HG03097 (cell line): ENCODE measurements around the gene STIM1.
"Not testable (repeated sequence)": the region's sequence is repeated elsewhere in the genome, so short reads cannot be mapped to it uniquely, and the experiment has no call there.

Experiments used
- ATAC-seq: cut with Tn5 transposase; IDR thresholded peaks from one replicate; pipeline ENCODE4 v1.9.1; 2021; ENCODE audit not compliant: unreplicated experiment, low FRiP score

Gene STIM1

DNA sequence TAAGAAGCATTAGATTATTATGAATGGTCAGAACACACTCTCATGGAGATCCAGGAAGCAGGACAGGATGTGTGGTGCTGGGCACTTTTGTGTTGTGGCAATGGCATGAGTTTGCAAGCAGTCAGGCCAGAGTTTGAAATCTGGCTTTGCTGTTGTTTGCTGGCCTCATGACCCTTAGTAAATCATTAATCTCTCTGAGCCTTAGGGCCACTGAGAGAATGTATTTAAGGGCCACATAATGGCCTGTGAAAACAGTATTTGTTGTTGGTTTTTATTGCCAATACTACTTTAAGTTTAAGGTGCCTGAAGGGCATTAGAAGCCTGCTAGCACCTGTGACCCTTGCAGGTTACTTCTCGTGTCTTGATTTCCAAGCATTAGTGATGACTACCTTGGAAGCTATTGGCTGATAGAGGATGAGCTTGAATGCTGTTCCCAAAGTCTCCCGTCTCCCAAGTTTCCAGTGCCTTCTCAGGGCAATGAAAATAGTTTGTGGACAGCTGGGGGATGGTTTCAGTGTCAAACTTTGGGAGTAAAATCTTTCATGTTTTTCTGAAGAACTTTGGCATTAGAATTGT, 24.6 kb downstream of the STIM1 start:
- peak; percentile 44 for ATAC-seq

DNA sequence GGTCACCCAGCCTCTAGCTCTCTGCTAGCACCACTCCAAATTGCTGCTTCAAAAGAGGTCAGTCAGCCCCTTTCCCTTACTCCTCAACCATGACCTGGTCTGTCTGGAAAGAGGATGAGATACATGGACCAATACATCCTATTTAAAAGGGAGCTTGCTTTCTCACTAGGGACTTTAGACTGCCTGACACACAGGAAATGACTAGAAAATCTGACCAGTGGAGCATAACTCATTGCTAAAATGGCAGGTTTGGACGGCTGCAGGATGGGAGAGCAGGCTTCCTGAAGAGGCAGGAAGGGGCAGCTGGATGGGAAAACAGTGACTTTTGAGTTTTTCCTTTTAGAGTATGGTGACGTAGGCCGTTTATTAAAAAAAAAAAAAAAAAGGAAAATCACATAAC, 25.3 kb downstream of the STIM1 start:
- peak; percentile 29 for ATAC-seq

GRCh38 chr11:3882655-3883054, 27.2 kb downstream of the STIM1 start:
- ATAC-seq = no peak

DNA sequence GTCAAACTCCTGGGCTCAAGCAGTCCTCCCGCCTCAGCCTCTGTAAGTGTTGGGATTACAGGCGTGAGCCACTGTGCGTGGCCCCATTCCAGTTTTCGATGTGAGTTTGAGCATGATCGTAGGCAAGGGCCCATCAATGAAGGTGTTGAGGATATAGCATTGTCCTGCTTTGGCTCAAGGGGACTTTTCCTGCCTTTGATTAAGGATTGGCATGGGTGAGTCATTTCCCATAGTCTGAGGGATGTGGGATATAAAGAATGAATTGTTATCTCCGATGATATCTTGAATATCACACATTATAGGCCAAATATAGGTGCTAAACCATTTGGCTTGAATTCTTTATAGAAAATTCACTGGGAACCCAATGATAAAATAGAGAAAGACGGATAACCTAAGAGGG, 30.4 kb downstream of the STIM1 start:
- no peak for ATAC-seq

- no peak for ATAC-seq
Observed at GRCh38 chr11:3886985-3887384, 31.5 kb downstream of the STIM1 start.

GRCh38 chr11:3888876-3889275, 33.4 kb downstream of the STIM1 start:
- no peak for ATAC-seq

GRCh38 chr11:3890014-3890413, 34.5 kb downstream of the STIM1 start:
- no peak for ATAC-seq

- ATAC-seq = no peak
Observed at GRCh38 chr11:3890806-3891205, 35.3 kb downstream of the STIM1 start.

GRCh38 chr11:3891751-3892150, 36.3 kb downstream of the STIM1 start:
- no peak for ATAC-seq

DNA sequence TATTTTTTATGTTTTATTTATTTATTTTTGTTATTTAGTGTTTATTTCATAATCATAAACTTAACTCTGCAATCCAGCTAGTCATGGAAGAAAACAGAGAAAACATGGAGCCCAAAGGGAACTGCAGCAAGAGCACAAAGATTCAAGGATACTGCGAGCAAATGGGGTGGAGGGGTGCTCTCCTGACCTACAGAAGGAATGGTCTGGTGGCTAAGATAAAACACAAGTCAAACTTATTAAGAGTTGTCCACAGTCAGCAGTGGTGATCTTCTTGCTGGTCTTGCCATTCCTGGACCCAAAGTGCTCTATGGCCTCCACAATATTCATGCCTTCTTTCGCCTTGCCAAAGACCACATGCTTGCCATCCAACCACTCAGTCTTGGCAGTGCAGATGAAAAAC, 36.7 kb downstream of the STIM1 start:
- ATAC-seq = no peak

DNA sequence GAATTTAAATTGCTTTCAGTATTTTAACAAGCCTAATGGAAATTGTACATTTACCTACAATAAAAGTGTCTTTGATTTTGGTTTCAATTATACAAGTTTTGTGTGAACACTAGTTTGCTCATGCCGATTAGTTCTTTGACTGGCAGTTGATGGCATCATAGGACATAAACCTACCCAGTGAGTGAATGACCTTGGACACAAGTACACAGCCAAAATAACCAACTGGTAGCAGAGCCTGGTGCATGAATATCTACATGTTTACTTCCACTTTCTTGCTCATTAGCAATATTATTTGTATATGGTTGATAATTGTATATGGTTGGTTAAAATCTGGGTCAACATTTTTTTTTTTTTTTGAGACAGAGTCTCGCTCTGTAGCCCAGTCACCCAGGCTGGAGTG, 37.8 kb downstream of the STIM1 start:
- peak; percentile 7 for ATAC-seq

- ATAC-seq = peak; percentile 93
Observed at GRCh38 chr11:3894128-3894731, 38.8 kb downstream of the STIM1 start.

GRCh38 chr11:3896644-3897043, 41.2 kb downstream of the STIM1 start:
- ATAC-seq = no peak

- ATAC-seq = not testable (repeated sequence)
Observed at GRCh38 chr11:3900230-3900629, 44.8 kb downstream of the STIM1 start.

DNA sequence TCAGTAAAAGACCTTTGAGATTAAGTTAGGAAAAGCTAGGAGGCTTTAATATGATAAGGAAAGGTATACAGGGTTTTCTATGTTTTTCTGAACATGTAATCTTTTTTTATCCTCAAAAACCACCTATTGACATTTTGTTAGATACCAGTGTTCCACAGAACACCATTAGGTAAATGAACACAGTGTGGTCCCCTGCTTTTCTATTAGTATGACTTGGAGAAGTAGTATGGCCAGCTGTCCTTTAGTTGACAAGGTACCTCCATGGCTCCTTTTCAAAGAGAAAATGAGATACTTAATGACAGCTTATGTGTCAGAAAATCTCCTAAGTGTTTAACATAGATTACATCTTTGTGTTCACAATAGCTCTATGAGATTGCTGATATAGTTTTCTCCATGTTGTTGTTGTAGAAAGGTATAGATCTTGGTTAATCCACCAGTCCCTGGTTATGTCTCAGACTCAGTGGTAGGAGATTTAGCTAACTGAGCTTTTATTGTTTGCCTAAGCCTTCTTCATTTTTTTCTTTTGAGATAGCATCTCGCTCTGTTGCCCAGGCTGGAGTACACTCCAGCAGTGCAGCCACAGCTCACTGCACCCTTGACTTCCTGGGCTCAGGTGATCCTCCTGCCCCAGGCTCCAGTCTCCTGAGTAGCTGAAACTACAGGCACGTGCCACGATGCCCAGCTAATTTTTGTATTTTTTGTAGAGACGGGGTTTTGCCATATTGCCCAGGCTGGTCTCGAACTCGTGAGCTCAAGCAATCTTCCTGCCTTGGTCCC, 46.0 kb downstream of the STIM1 start:
- ATAC-seq = no peak

DNA sequence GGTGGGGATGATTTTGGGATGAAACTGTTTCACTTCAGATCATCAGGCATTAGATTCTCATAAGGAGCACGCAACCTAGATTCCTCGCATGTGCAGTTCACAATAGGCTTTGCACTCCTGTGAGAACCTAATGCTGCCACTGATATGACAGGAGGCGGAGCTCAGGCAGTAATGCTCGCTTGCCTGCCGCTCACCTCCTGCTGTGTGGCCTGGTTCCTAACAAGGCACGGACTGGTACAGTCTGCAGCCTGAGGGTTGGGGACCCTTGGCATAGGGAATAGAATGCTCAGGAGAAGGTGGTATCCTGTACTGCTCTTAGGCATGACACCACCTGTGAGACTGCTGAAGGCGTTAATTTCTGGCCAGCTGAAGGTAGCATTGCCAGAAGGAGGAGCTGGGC, 47.0 kb downstream of the STIM1 start:
- no peak for ATAC-seq

- peak; percentile 42 for ATAC-seq
Observed at GRCh38 chr11:3903207-3903896, 47.9 kb downstream of the STIM1 start.

DNA sequence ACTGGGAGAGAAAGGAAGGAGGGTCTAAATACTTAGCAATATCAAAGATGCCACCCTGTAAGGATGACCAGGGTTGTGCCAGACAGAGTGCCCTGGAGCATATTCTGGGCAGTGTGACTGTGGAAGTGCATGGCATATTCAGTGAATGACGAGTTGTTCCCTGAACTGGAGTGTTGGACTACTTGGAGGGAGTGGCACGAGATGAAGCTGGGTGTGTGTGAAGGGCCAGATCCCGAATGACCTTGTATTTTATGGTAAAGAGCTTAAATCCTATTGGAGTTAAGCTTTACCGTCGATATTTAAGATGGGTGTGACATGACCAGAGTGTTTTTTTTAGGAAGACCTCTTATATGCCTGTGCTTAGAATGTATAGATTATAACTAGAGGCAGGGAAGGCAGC, 48.8 kb downstream of the STIM1 start:
- ATAC-seq = no peak

GRCh38 chr11:3905080-3905953, 49.9 kb downstream of the STIM1 start:
- no peak for ATAC-seq

DNA sequence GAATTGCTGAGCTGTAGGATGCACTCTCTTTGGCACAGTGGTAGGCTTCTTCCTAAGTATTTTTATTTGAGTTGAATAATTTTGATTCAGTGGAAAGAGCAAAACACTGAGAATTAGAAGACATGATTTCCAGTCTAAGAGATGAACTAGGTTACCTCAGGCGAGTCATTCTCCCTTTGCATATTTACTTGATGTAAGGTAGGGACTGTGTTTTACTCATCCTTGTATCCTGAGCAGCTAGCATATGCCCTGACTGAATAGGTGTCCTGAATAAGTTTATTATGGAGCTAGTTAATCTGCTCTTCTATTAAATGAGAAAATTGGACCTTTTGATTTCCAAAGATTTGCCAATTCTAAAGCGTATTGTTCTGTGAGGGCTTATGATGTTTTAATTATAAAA, 50.7 kb downstream of the STIM1 start:
- no peak for ATAC-seq
